ENCODE data around the gene CDKN1C.

CDKN1C gene

DNA sequence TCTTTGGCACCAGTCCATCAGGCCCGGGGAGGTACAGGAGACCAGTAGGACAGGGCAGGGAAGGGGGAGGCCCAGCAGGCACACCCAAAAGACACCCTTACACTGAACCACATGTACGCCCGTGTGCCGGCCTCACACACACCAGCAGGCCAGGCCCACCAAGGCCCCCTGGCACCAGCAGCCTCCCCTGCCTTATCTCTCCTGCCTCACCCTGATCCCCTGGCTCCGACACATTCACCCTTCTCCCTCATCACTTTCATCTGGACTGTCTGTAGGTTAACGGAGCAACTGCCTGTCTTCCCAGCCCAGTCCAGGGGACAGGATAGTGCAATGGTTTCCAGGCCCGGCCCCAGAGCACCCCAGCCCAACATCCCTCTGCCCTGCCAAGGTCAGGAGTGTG, 4.9 kb downstream of the CDKN1C start:
- Mint-ChIP-seq H3K27ac (no peak overlapping the region), H3K4me3 (no peak overlapping the region), H3K27me3 (peaks cover 9% of the 10 kb centered on the region), H3K9me3 (no peaks in the 10 kb centered on the region), H3K4me1 (ENCODE audit: low read depth) (peaks cover 7% of the 10 kb centered on the region), H3K36me3 (ENCODE audit: low read depth) (no peaks in the 10 kb centered on the region)

DNA sequence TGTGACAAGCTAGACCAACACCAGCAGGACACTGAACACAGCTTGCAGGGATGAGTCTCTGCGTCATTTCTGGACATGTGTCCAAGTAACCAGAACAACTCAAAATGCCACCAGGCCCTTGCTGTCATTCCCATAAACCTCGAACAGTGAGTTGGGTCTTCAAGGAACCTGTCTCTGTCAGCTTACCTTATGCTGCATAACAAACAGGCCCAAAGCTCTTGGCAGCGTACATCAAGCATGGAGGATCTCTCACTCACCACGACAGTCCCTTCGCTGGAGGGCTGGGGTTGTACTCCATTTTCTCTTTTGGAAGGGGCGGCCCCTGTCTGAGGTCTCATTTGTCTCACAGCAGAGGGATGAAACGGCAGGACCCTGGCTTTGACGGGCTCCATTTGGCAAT, 6.8 kb downstream of the CDKN1C start:
- H3K27ac Mint-ChIP-seq, result no peak overlapping the region
- H3K4me1 Mint-ChIP-seq (ENCODE audit: low read depth), result peaks cover 3% of the 10 kb centered on the region
- peaks cover 19% of the 10 kb centered on the region for H3K27me3 Mint-ChIP-seq
- H3K36me3 Mint-ChIP-seq (ENCODE audit: low read depth), result no peaks in the 10 kb centered on the region
- no peak overlapping the region for H3K4me3 Mint-ChIP-seq
- H3K9me3 Mint-ChIP-seq, result no peaks in the 10 kb centered on the region

DNA sequence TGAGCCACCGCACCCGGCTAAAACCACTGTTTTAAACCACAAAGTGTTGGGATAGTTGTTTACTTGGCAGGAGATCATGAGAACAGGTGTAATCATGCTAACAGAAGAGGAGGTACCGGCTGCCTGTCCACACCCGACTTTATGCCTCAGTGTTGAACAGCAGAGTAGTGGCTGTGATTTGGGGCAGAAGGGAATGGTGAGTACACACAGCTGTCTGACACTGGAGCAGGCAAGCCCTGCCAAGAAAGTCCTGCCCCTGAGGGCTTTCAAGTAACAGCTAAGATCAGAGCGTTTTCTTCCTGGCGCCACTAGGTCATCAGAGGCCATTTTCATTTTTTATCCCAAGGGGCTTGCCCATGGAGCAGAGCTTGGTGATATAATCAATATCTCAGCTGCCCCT, 8.1 kb downstream of the CDKN1C start:
- no peaks in the 10 kb centered on the region for H3K4me1 Mint-ChIP-seq (ENCODE audit: low read depth)
- no peaks in the 10 kb centered on the region for H3K9me3 Mint-ChIP-seq
- H3K27ac Mint-ChIP-seq, result no peak overlapping the region
- H3K27me3 Mint-ChIP-seq, result peaks cover 10% of the 10 kb centered on the region
- no peak overlapping the region for H3K4me3 Mint-ChIP-seq
- no peaks in the 10 kb centered on the region for H3K36me3 Mint-ChIP-seq (ENCODE audit: low read depth)

DNA sequence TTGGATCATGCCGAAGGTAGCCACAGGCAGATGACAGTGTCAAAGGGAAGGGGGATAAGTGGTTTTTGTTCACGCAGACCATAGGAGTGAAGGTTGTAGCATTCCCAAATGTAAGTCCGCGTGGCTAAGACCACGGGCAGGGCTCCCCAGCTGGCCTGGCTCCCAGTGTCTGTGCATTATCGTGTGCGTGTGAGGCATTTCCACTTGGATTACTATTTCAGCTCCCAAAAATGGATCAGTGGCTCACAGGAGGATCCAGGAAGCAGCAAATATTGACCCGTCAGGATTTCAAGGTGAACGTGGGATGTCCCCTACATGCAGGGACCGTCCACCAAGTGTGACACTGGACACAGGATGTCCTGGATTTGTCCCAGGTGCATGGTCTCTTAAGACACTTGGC, 10.6 kb downstream of the CDKN1C start:
- peaks cover 19% of the 10 kb centered on the region for H3K27me3 Mint-ChIP-seq

DNA sequence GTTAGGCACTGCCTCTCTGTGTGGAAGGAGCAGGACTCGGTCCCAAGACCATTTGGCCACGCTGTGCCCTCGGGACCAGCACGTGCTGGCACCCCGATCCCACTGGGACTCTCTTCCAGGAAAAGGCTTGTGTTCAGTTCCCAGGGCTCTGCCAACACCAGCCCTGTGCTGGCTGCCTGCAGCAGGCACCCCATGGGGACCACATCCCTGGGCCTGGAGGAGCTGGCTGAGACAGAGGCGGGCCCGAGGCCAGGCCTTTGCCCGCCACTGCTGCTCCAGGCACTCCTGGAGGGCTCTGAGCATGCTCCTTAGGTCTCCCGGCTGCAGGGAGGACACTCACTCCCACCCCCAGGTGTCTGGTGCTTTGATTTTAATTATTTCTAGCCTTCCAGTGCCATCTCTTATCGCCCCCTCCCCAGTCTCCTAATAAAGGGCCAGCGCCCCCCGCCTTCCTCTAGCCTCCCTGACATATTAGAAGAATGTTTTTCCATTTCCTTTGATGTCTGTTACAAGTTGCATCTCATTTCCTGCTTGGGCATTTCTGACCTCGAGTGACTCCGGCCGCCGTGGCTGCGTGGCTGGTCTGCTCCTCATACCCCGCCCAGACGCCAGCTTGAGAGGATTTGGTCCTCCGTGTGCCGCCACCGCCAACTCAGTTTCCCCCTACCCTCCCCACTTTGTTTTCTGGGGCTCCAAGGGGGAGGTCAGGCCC, 14.4 kb downstream of the CDKN1C start:
- Mint-ChIP-seq H3K27me3 (peaks cover 43% of the 10 kb centered on the region), H3K36me3 (ENCODE audit: low read depth) (no peaks in the 10 kb centered on the region), H3K4me1 (ENCODE audit: low read depth) (peaks cover 12% of the 10 kb centered on the region), H3K4me3 (no peak overlapping the region), H3K27ac (no peak overlapping the region), H3K9me3 (no peaks in the 10 kb centered on the region)

More for the DNA sequence above, 10.6 kb downstream of the CDKN1C start:
- no peaks in the 10 kb centered on the region for H3K36me3 Mint-ChIP-seq (ENCODE audit: low read depth)
- H3K4me1 Mint-ChIP-seq (ENCODE audit: low read depth), result peaks cover 2% of the 10 kb centered on the region
- H3K4me3 Mint-ChIP-seq, result no peak overlapping the region
- H3K9me3 Mint-ChIP-seq, result no peaks in the 10 kb centered on the region
- H3K27ac Mint-ChIP-seq, result no peak overlapping the region

DNA sequence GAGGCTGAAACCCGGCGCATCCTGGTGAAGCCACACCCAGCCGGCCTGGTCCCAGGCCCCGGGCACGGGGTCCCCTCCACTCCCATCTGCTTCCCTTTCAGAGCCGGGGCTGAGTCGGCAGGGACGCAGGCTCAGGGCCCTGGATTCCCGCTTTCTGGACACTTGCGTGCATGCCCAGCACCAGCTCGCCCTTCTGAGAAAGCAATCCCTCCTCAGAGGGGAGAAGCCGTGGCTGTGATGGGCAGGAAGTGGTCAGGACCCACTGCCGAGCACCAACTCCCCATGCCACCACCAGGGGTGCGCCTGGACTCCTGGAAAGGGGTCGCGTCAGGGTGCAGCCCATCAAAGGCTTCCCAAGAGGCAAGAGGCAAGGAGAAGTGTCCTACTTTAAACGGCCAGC, 15.1 kb downstream of the CDKN1C start:
- no peaks in the 10 kb centered on the region for H3K36me3 Mint-ChIP-seq (ENCODE audit: low read depth)
- peaks cover 12% of the 10 kb centered on the region for H3K4me1 Mint-ChIP-seq (ENCODE audit: low read depth)
- no peak overlapping the region for H3K27ac Mint-ChIP-seq
- H3K9me3 Mint-ChIP-seq, result no peaks in the 10 kb centered on the region
- no peak overlapping the region for H3K4me3 Mint-ChIP-seq
- peaks cover 41% of the 10 kb centered on the region for H3K27me3 Mint-ChIP-seq

DNA sequence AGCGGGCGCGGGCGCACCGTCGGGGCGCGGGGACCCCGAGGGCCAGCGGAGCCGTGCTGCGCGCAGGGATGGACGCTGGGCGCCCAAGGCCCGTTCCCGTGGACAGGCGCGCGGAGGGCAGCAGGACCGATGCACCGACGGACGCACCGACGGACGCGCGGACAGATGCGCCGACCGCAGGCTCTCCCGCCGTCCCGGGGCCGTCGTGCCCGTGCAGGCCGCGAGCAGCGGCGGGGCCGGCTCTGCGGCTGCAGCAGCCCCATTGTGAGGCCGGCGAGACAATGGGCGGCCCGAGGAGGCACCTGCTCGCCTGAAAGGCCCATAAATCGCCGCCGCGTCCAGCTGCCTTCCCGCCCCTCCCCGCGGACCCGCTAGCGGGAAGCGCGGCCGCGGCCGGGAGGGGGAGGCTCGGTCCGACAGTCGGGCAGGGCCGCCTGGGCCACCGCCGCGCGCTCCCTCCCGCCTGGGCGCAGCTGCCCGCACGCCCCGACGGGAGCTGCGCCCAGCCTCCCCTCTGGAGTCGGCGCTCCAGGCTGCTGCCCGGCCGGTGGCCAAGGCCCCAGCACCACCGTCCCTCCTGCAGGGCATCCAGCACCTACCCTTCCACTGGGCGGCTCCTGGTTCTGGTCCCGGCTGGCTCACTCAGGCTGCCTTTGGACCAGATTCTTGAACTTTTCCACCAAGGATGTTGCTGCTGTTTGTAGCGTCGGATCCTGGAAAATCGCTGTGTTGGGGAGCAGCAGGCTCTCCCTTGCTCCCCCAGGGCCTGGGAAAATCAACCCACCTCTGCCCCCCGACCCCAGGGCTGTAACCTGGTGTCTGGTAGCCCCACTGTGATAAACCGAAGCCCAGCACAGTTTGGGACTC, 15.8 kb downstream of the CDKN1C start:
- H3K4me1 Mint-ChIP-seq (ENCODE audit: low read depth), result peaks cover 12% of the 10 kb centered on the region
- peaks cover 41% of the 10 kb centered on the region for H3K27me3 Mint-ChIP-seq
- H3K4me3 Mint-ChIP-seq, result no peak overlapping the region

DNA sequence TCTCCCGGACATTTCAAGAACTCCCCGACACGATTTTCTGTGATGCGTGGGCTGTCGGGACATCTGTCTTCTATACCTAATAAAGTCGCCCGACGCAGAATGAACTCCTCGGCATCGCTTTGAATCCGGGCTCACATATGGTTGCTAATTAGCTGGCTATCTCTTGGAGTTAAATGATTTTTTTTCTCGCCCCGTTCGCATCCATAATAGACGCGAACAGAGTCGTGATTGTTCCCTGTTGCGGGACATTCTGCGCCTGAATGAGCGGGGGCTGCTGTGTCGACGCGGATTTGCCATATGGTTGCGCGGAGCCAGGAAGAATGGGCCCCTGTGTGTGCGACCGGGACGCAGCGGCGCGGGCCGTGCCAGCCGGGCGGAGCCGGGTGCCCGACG, 16.4 kb downstream of the CDKN1C start:
- no peak overlapping the region for H3K27ac Mint-ChIP-seq
- H3K4me3 Mint-ChIP-seq, result no peak overlapping the region
- H3K4me1 Mint-ChIP-seq (ENCODE audit: low read depth), result peaks cover 12% of the 10 kb centered on the region
- no peaks in the 10 kb centered on the region for H3K9me3 Mint-ChIP-seq
- H3K36me3 Mint-ChIP-seq (ENCODE audit: low read depth), result no peaks in the 10 kb centered on the region
- H3K27me3 Mint-ChIP-seq, result peaks cover 47% of the 10 kb centered on the region

More for the DNA sequence above, 15.8 kb downstream of the CDKN1C start:
- no peak overlapping the region for H3K27ac Mint-ChIP-seq
- H3K9me3 Mint-ChIP-seq, result no peaks in the 10 kb centered on the region
- H3K36me3 Mint-ChIP-seq (ENCODE audit: low read depth), result no peaks in the 10 kb centered on the region

DNA sequence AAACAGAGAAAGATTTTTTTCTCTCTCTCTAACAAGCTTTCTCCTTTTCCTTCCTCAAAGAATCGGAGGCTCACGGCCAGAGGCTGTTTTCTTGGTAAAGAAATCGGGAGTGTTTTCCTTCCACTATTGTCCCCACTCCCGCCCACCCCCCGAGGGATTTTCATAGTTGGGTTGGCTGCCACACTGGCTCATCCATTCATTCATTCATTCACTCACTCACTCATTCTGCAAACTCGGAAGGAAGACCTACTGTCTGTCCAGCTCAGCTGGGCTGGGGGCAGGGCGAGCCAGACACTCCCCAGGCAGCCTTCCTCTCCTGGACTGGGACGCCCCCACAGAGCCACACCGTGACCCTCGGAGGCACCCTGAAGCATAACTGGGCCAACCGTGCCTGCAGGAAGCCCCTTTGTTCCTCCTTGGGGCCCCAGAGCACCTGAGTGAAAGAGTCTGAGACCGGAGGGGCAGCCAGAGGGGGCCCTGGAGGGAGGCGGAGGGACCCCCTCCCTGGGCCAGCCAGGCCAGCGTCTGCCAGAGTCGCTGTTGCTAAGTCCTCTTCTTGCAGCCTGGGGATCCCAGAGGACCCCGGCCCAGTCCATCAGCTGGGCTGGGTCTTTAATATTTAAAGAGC, 17.0 kb downstream of the CDKN1C start:
- H3K36me3 Mint-ChIP-seq (ENCODE audit: low read depth), result no peaks in the 10 kb centered on the region
- H3K9me3 Mint-ChIP-seq, result no peaks in the 10 kb centered on the region
- H3K4me3 Mint-ChIP-seq, result peak overlapping the region; percentile 41
- no peak overlapping the region for H3K27ac Mint-ChIP-seq
- peaks cover 49% of the 10 kb centered on the region for H3K27me3 Mint-ChIP-seq
- H3K4me1 Mint-ChIP-seq (ENCODE audit: low read depth), result peaks cover 13% of the 10 kb centered on the region

DNA sequence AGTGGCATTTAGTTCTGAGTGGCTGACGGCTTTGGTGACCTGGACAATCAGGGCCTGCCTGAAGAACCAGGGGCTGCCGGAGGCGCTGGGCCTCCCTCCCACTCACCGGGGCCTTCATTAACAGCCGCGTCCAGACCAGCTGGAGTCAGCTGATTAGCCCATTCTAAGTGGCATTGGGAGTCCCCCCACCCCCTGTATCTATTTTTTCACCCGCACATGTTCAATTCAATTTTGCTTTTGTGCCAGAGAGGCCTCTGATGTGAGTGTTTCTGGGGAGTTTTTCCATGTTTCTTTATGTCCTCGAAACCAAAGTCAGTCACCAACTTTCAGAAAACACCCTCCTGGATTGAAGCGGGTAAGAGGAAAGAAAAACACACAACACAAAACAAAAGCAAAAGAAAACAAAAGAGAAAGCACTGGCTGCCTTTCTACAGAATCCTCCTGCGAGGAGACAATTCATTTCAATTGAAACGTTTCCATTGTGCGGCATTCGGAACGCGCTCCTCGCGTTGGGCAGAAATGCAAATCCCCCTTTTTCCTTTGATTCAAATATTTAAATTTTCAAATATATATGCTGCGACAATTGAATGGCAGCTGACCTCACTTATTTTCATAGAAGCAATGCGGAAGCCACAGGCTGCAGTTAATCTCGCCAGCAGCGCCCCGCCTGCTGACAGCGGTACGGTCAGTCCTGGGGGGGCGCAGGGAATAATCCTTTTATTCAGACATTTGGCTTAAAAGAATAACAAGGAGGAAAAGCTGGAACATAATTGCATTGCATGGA, 17.7 kb downstream of the CDKN1C start:
- H3K9me3 Mint-ChIP-seq, result no peaks in the 10 kb centered on the region
- H3K27ac Mint-ChIP-seq, result no peak overlapping the region
- H3K36me3 Mint-ChIP-seq (ENCODE audit: low read depth), result no peaks in the 10 kb centered on the region
- H3K4me3 Mint-ChIP-seq, result no peak overlapping the region
- H3K4me1 Mint-ChIP-seq (ENCODE audit: low read depth), result peaks cover 15% of the 10 kb centered on the region
- peaks cover 54% of the 10 kb centered on the region for H3K27me3 Mint-ChIP-seq

DNA sequence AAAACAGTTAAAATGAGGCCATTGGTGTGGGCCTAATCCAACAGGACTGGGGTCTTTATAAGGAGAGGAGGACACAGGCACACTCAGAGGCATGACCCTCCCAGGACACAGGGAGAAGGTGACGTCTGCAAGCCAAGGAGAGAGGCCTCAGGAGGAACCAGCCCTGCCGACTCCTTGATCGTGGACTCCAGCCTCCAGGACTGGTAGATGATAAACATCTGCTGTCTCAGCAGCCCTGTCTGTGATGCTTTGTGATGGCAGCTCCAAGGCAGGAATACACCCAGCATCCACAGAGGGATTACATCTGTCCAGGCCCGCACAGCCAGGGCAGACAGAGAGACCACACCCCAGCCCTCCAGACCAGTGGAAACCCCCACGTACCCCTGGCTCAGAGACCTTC, 18.4 kb downstream of the CDKN1C start:
- H3K36me3 Mint-ChIP-seq (ENCODE audit: low read depth), result no peaks in the 10 kb centered on the region
- H3K9me3 Mint-ChIP-seq, result no peaks in the 10 kb centered on the region
- no peak overlapping the region for H3K4me3 Mint-ChIP-seq
- no peak overlapping the region for H3K27ac Mint-ChIP-seq
- peaks cover 54% of the 10 kb centered on the region for H3K27me3 Mint-ChIP-seq
- peaks cover 15% of the 10 kb centered on the region for H3K4me1 Mint-ChIP-seq (ENCODE audit: low read depth)

DNA sequence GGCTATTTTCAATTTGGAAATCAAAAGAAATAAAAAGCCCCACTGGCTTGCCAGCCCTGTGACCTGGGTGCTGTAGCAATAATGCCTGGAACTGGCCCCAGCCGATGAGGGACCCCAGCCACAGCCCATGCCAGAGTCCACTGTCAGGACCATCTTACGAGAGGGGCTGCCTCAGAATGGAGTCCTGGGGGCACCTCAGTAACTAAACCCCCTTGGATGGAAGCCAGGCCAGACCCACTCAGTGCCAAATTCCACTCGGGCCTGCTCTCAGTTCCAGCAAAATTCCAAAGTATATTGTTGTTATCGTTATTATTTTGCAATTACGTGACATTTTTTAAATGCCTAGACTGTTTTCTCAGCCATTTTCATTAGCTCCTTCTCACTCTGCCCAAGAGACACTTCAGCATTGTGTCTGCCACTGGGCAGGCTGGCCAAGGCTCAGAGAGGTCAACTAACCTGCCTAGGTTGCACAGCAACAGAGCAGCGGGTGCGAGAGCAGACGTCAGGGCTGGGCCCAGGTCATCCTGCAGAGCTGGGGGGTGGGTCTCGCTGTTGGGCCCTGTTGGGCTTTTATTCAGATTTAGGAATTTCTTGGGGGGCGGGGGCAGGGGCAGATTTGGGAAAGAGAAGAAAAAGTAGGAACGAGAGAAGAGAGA, 19.5 kb downstream of the CDKN1C start:
- Mint-ChIP-seq H3K27ac (no peak overlapping the region), H3K9me3 (no peaks in the 10 kb centered on the region), H3K36me3 (ENCODE audit: low read depth) (no peaks in the 10 kb centered on the region), H3K4me1 (ENCODE audit: low read depth) (peaks cover 13% of the 10 kb centered on the region), H3K27me3 (peaks cover 52% of the 10 kb centered on the region), H3K4me3 (no peak overlapping the region)

DNA sequence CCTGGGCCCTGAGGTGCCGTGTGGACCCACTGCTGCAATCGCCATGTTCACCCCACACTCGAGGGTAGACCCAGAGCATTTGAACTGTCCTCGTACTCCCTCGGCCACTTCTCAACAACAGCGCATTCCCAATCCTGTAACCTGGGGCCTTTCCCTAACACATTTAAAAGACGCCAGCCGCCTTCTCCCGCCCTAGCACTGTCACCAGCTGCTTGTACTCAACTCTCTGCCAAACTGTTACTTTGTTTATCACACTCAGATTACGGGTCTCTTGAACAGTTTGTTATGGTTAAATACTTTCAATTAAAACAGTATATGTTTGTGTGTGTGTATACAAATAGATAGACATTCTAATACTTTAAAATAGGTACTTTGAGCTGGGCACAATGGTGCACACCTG, 20.7 kb downstream of the CDKN1C start:
- no peaks in the 10 kb centered on the region for H3K36me3 Mint-ChIP-seq (ENCODE audit: low read depth)
- H3K4me3 Mint-ChIP-seq, result no peak overlapping the region
- H3K4me1 Mint-ChIP-seq (ENCODE audit: low read depth), result peaks cover 19% of the 10 kb centered on the region

DNA sequence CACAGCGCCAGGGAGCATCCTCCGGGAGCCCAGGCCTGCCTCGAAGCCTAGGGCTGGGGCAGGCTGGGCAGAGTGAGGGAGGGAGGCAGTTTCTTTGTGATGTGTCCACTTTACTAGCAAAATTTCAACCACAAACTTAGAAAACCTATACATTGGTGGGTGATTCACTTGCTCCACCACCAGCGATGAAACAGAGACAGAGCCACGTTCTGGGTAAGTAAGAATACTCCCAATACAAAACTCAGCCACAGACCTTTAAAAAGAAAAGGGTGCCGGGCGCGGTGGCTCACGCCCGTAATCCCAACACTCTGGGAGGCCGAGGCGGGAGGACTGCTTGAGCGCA, 22.3 kb downstream of the CDKN1C start:
- Mint-ChIP-seq H3K36me3 (ENCODE audit: low read depth) (no peaks in the 10 kb centered on the region), H3K27me3 (peaks cover 49% of the 10 kb centered on the region)

More for the DNA sequence above, 20.7 kb downstream of the CDKN1C start:
- Mint-ChIP-seq H3K9me3 (no peaks in the 10 kb centered on the region), H3K27ac (no peak overlapping the region), H3K27me3 (peaks cover 55% of the 10 kb centered on the region)

More for the DNA sequence above, 22.3 kb downstream of the CDKN1C start:
- Mint-ChIP-seq H3K27ac (no peak overlapping the region), H3K4me3 (no peak overlapping the region), H3K9me3 (no peaks in the 10 kb centered on the region), H3K4me1 (ENCODE audit: low read depth) (peaks cover 10% of the 10 kb centered on the region)
